A673 (cell line): Measurements from ENCODE around the gene CCL7.

ENCODE experiments used
- EZH2 ChIP-seq: fragments of 200-600 bp; sonication (generic); IDR thresholded peaks from 2 replicates; pipeline ENCODE4 v1.6.1; 2017; ENCODE audit warnings: borderline replicate concordance, low read depth, mild to moderate bottlenecking, mixed read lengths, antibody characterized with exemption, low read length; ENCODE audit not compliant: poor library complexity, severe bottlenecking
- TF ChIP-seq, protein P1 (sequence below): fragments of 300-800, 200-600 bp; sonication (generic); conservative IDR thresholded peaks from 2 replicates; pipeline ENCODE4 v1.5.1; 2017; ENCODE audit warnings: low read depth, mild to moderate bottlenecking, antibody characterized with exemption, low read length, moderate library complexity, mixed read lengths

DNA sequence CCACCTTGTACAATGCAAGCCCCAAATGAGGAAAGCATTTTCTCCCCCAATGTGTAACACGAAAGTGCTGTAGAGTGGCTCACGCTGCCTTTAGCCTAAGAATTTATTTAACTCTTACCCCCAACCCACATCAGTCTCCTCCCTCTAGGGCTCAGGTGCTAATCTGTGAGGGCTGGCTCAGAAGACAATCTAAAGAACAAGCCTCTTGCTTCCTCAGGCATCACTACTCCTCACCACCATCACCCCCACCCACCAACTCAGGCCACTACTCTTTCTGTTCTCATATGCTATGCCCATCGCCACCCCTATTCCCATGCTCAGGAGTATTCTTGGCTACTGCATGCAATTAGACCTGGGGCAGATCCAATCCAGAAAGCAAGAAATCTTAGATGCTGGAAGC is 18.8 kb upstream of the CCL7 start:
- TF ChIP-seq, protein P1, sequence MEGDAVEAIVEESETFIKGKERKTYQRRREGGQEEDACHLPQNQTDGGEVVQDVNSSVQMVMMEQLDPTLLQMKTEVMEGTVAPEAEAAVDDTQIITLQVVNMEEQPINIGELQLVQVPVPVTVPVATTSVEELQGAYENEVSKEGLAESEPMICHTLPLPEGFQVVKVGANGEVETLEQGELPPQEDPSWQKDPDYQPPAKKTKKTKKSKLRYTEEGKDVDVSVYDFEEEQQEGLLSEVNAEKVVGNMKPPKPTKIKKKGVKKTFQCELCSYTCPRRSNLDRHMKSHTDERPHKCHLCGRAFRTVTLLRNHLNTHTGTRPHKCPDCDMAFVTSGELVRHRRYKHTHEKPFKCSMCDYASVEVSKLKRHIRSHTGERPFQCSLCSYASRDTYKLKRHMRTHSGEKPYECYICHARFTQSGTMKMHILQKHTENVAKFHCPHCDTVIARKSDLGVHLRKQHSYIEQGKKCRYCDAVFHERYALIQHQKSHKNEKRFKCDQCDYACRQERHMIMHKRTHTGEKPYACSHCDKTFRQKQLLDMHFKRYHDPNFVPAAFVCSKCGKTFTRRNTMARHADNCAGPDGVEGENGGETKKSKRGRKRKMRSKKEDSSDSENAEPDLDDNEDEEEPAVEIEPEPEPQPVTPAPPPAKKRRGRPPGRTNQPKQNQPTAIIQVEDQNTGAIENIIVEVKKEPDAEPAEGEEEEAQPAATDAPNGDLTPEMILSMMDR: no peak
- TF ChIP-seq EZH2: no peak
